Measurements from ENCODE around the gene DMBX1.

The DMBX1 gene

GRCh38 chr1:46474570-46474969 is 15.1 kb upstream of the DMBX1 start:
- Histone ChIP-seq H3K27ac (no peak overlapping the region), H3K36me3 (replicated peaks) (no peaks in the 10 kb centered on the region), H3K4me3 (ENCODE audit: low read depth, low read length) (no peak overlapping the region), H3K27me3 (replicated peaks) (peaks cover 68% of the 10 kb centered on the region)
- TF ChIP-seq CTCF (IDR thresholded peaks at IDR 0.05; ENCODE audit: low read depth, low read length, missing control alignments), result no peak
- DNase-seq, result no peak
- in situ Hi-C loops (cut with HindIII; ENCODE audit: low pct_ligation_motif_present, low sequenced_read_pairs), result no loop called here

GRCh38 chr1:46476673-46477072 is 13.0 kb upstream of the DMBX1 start:
- Histone ChIP-seq H3K36me3 (replicated peaks) (no peaks in the 10 kb centered on the region), H3K4me3 (ENCODE audit: low read depth, low read length) (no peak overlapping the region), H3K27me3 (replicated peaks) (peaks cover 70% of the 10 kb centered on the region), H3K27ac (no peak overlapping the region)
- in situ Hi-C loops (cut with HindIII; ENCODE audit: low pct_ligation_motif_present, low sequenced_read_pairs), result no loop called here
- no peak for DNase-seq
- TF ChIP-seq CTCF (IDR thresholded peaks at IDR 0.05; ENCODE audit: low read depth, low read length, missing control alignments), result no peak

GRCh38 chr1:46477153-46477929 is 12.3 kb upstream of the DMBX1 start:
- Histone ChIP-seq H3K4me3 (ENCODE audit: low read depth, low read length) (no peak overlapping the region), H3K36me3 (replicated peaks) (no peaks in the 10 kb centered on the region), H3K27me3 (replicated peaks) (peaks cover 72% of the 10 kb centered on the region), H3K27ac (no peak overlapping the region)
- in situ Hi-C loops (cut with HindIII; ENCODE audit: low pct_ligation_motif_present, low sequenced_read_pairs), result no loop called here
- TF ChIP-seq CTCF (IDR thresholded peaks at IDR 0.05; ENCODE audit: low read depth, low read length, missing control alignments), result peak; percentile 97
- peak; percentile 68 for DNase-seq

- Histone ChIP-seq H3K36me3 (replicated peaks) (no peaks in the 10 kb centered on the region), H3K27me3 (replicated peaks) (peaks cover 68% of the 10 kb centered on the region)
Observed at GRCh38 chr1:46478721-46479485, 10.7 kb upstream of the DMBX1 start.

GRCh38 chr1:46479744-46480350 is 9.8 kb upstream of the DMBX1 start:
- Histone ChIP-seq H3K27me3 (replicated peaks) (peaks cover 68% of the 10 kb centered on the region), H3K4me3 (ENCODE audit: low read depth, low read length) (no peak overlapping the region), H3K36me3 (replicated peaks) (no peaks in the 10 kb centered on the region), H3K27ac (no peak overlapping the region)
- DNase-seq, result no peak
- no peak for TF ChIP-seq CTCF (IDR thresholded peaks at IDR 0.05; ENCODE audit: low read depth, low read length, missing control alignments)
- in situ Hi-C loops (cut with HindIII; ENCODE audit: low pct_ligation_motif_present, low sequenced_read_pairs), result no loop called here

More at GRCh38 chr1:46478721-46479485, 10.7 kb upstream of the DMBX1 start:
- TF ChIP-seq CTCF (IDR thresholded peaks at IDR 0.05; ENCODE audit: low read depth, low read length, missing control alignments), result no peak
- no peak overlapping the region for H3K4me3 ChIP-seq (ENCODE audit: low read depth, low read length)
- in situ Hi-C loops (cut with HindIII; ENCODE audit: low pct_ligation_motif_present, low sequenced_read_pairs), result no loop called here
- DNase-seq, result no peak
- no peak overlapping the region for H3K27ac ChIP-seq

Data from brain microvascular endothelial cell (primary cell).